T-helper 22 cell (primary cell): Measurements from ENCODE around the gene ZNF536.
"Not testable (repeated sequence)": the region's sequence is repeated elsewhere in the genome, so short reads cannot be mapped to it uniquely, and the experiment has no call there.

ENCODE experiments used
- DNase-seq: peaks from one replicate; pipeline ENCODE4 v3.0.0-alpha.2; 2020; ENCODE audit warnings: low read depth

Gene ZNF536

GRCh38 chr19:30341611-30342201 is 30.5 kb upstream of the ZNF536 start:
- no peak for DNase-seq

- DNase-seq, result no peak
These were observed 29.3 kb upstream of the ZNF536 start for GRCh38 chr19:30342901-30343300.

GRCh38 chr19:30344446-30345425 is 27.4 kb upstream of the ZNF536 start:
- DNase-seq, result no peak

GRCh38 chr19:30345686-30346085 is 26.5 kb upstream of the ZNF536 start:
- DNase-seq, result no peak

- not testable (repeated sequence) for DNase-seq
These were observed 25.7 kb upstream of the ZNF536 start for GRCh38 chr19:30346468-30346867.

- no peak for DNase-seq
These were observed 23.0 kb upstream of the ZNF536 start for GRCh38 chr19:30349131-30349730.

GRCh38 chr19:30350692-30351663 is 21.2 kb upstream of the ZNF536 start:
- no peak for DNase-seq

- no peak for DNase-seq
These were observed 20.4 kb upstream of the ZNF536 start for GRCh38 chr19:30351774-30352173.

- no peak for DNase-seq
These were observed 18.7 kb upstream of the ZNF536 start for GRCh38 chr19:30353394-30353945.

GRCh38 chr19:30355586-30355985 is 16.6 kb upstream of the ZNF536 start:
- no peak for DNase-seq

GRCh38 chr19:30356951-30357579 is 15.1 kb upstream of the ZNF536 start:
- DNase-seq, result no peak

- DNase-seq, result no peak
These were observed 14.6 kb upstream of the ZNF536 start for GRCh38 chr19:30357580-30357954.

- no peak for DNase-seq
These were observed 13.9 kb upstream of the ZNF536 start for GRCh38 chr19:30358319-30358718.

GRCh38 chr19:30358821-30359580 is 13.2 kb upstream of the ZNF536 start:
- DNase-seq, result no peak

GRCh38 chr19:30359936-30360335 is 12.2 kb upstream of the ZNF536 start:
- DNase-seq, result no peak

- no peak for DNase-seq
These were observed 11.6 kb upstream of the ZNF536 start for GRCh38 chr19:30360376-30361106.

- no peak for DNase-seq
These were observed 11.1 kb upstream of the ZNF536 start for GRCh38 chr19:30361107-30361447.

- no peak for DNase-seq
These were observed 10.5 kb upstream of the ZNF536 start for GRCh38 chr19:30361721-30362120.

GRCh38 chr19:30362156-30362754 is 9.9 kb upstream of the ZNF536 start:
- no peak for DNase-seq
